Aorta (tissue), 5 donors: ENCODE measurements around the gene DAPK1. TPM values are rescaled to one million over a fixed set of nuclear protein-coding genes. Genes with fewer than 3 reads are reported as not detected.

ENCODE experiments used
- ATAC-seq: fragments of 200-7000 bp; cut with Tn5 transposase; one replicate; pipeline ENCODE4 v1.9.1; 2022; ENCODE audit warnings: moderate library complexity; ENCODE audit not compliant: low FRiP score
- DNase-seq, 2 donors: peaks; one replicate each; pipeline ENCODE4 v3.0.0-alpha.2; 2020
- H3K27ac ChIP-seq, 2 donors: one replicate each; pipeline ENCODE4 v1.5.1; 2013; ENCODE audit warnings: low read length in 2 of 2, mild to moderate bottlenecking in 2 of 2, moderate library complexity in 2 of 2, control low read depth in 1 of 2, inconsistent platforms in 1 of 2, low read depth in 1 of 2
- H3K27me3 ChIP-seq, 2 donors: one replicate each; pipeline ENCODE4 v1.6.1; 2013; ENCODE audit warnings: control low read depth in 1 of 2, low read length in 1 of 2, mild to moderate bottlenecking in 1 of 2, moderate library complexity in 1 of 2; ENCODE audit not compliant: insufficient read depth in 2 of 2, control insufficient read depth in 1 of 2
- H3K36me3 ChIP-seq, 2 donors: one replicate each; pipeline ENCODE4 v1.6.1; 2013; ENCODE audit warnings: control low read depth in 1 of 2, low read length in 1 of 2, mild to moderate bottlenecking in 1 of 2; ENCODE audit not compliant: insufficient read depth in 2 of 2, control insufficient read depth in 1 of 2
- H3K4me1 ChIP-seq, 2 donors: one replicate each; pipeline ENCODE4 v1.6.1; 2013; ENCODE audit warnings: low read length in 2 of 2, control low read depth in 1 of 2, mild to moderate bottlenecking in 1 of 2, moderate library complexity in 1 of 2; ENCODE audit not compliant: insufficient read depth in 2 of 2, control insufficient read depth in 1 of 2
- H3K4me3 ChIP-seq, 2 donors: one replicate each; pipeline ENCODE4 v1.5.1; 2013; ENCODE audit warnings: low read length in 2 of 2, control low read depth in 1 of 2, mild to moderate bottlenecking in 1 of 2
- H3K9me3 ChIP-seq: one replicate; pipeline ENCODE4 v1.6.1; 2013; ENCODE audit warnings: mild to moderate bottlenecking, low read length; ENCODE audit not compliant: control insufficient read depth
- WGBS, 2 donors: extraction: QIAGEN DNeasy Blood & Tissue Kit; methylation state at CpG; one replicate each; pipeline ENCODE4 v1.1.7; 2013; 5-methylcytosine and 5-hydroxymethylcytosine counted together
- intact Hi-C, 2 donors: fragments of 100-400 bp; cut with DNase I; formaldehyde crosslinking; loops; one replicate each; pipeline versions ENCODE4 v1.14.2 to v1.15.0; 2022
- polyA plus RNA-seq, 2 donors: library from polyadenylated mRNA; stranded (reverse); fragments of 200-250 nt; gene quantifications; one replicate each; pipeline ENCODE4 v1.2.3, GENCODE V29; 2013
- total RNA-seq, 2 donors: library from RNA; stranded (reverse); fragmentation: NEBNext Ultra II Directional; extraction: Animal tissue kit (Norgen Biotek cat#: 25700); gene quantifications; one replicate each; pipeline ENCODE4 v1.2.1, GENCODE V29; 2021
- donor health status: healthy with polysubstance abuse.
- donor health status: Bipolar disorder and iron deficiency.
- donor health status: DM: no; HTN: no; CAD: no.
- donor health status: DM: no; HTN: no; CAD: no.
- donor health status: DM: yes; HTN: yes; CAD: no.

Gene DAPK1
- total and polyA plus RNA-seq, 4 donors: 6.5 to 41.7 (median 21.7) TPM

GRCh38 chr9:87512311-87512710 is 14.6 kb downstream of the DAPK1 start:
- Histone ChIP-seq H3K27ac (no peak overlapping the region), H3K4me1 (no peaks in the 10 kb centered on the region), H3K27me3 (no peaks in the 10 kb centered on the region), H3K36me3 (no peaks in the 10 kb centered on the region), H3K9me3 (no peaks in the 10 kb centered on the region), H3K4me3 (no peak overlapping the region)
- DNase-seq: no peak
- intact Hi-C loops: no loop called here
- WGBS, 2 donors: 85 to 86% methylated on average over 4 of the region's 4 CpGs
- no peak for ATAC-seq

- Histone ChIP-seq H3K9me3 (no peaks in the 10 kb centered on the region), H3K27ac (no peak overlapping the region), H3K27me3 (no peaks in the 10 kb centered on the region), H3K4me3 (no peak overlapping the region), H3K4me1 (no peaks in the 10 kb centered on the region), H3K36me3 (no peaks in the 10 kb centered on the region)
- ATAC-seq (no peak), DNase-seq (no peak)
- intact Hi-C loops: no loop called here
- 46 to 55% methylated on average over 4 of the region's 4 CpGs for WGBS, 2 donors
Measured at GRCh38 chr9:87513161-87513560, 15.5 kb downstream of the DAPK1 start.

GRCh38 chr9:87513880-87514535 is 16.3 kb downstream of the DAPK1 start:
- Histone ChIP-seq H3K4me1 (no peaks in the 10 kb centered on the region), H3K9me3 (no peaks in the 10 kb centered on the region), H3K4me3 (no peak overlapping the region), H3K27me3 (no peaks in the 10 kb centered on the region), H3K27ac (no peak overlapping the region), H3K36me3 (no peaks in the 10 kb centered on the region)
- ATAC-seq (no peak), DNase-seq (no peak)
- intact Hi-C loops: no loop called here
- 93 to 97% methylated on average over 3 of the region's 3 CpGs for WGBS, 2 donors

- Histone ChIP-seq H3K4me3 (no peak overlapping the region), H3K27me3 (no peaks in the 10 kb centered on the region), H3K9me3 (no peaks in the 10 kb centered on the region), H3K4me1 (no peaks in the 10 kb centered on the region), H3K27ac (no peak overlapping the region), H3K36me3 (no peaks in the 10 kb centered on the region)
- intact Hi-C loops: no loop called here
- no peak for ATAC-seq
- no peak for DNase-seq
- 82 to 83% methylated on average over 2 of the region's 2 CpGs for WGBS, 2 donors
Measured at GRCh38 chr9:87515006-87515405, 17.3 kb downstream of the DAPK1 start.

- Histone ChIP-seq H3K9me3 (no peaks in the 10 kb centered on the region), H3K36me3 (no peaks in the 10 kb centered on the region), H3K4me3 (no peak overlapping the region), H3K27me3 (no peaks in the 10 kb centered on the region), H3K27ac (no peak overlapping the region), H3K4me1 (no peaks in the 10 kb centered on the region)
- DNase-seq: no peak
- ATAC-seq: no peak
- intact Hi-C loops: no loop called here
- WGBS, 2 donors: 88 to 90% methylated on average over 9 of the region's 9 CpGs
Measured at GRCh38 chr9:87515588-87516221, 18.0 kb downstream of the DAPK1 start.

GRCh38 chr9:87516222-87516925 is 18.7 kb downstream of the DAPK1 start:
- DNase-seq (peak; percentile 82 to 88), ATAC-seq (peak; percentile 66)
- no peaks in the 10 kb centered on the region for H3K36me3 ChIP-seq
- no peaks in the 10 kb centered on the region for H3K9me3 ChIP-seq
- H3K27me3 ChIP-seq: no peaks in the 10 kb centered on the region
- WGBS, 2 donors: 86 to 87% methylated on average over 12 of the region's 12 CpGs
- no peaks in the 10 kb centered on the region for H3K4me1 ChIP-seq
- no peak overlapping the region for H3K4me3 ChIP-seq
- no peak overlapping the region for H3K27ac ChIP-seq
- intact Hi-C loops: no loop called here

- intact Hi-C loops: no loop called here
Measured at GRCh38 chr9:87516926-87517290, 19.2 kb downstream of the DAPK1 start.

GRCh38 chr9:87517732-87518131 is 20.1 kb downstream of the DAPK1 start:
- Histone ChIP-seq H3K4me3 (no peak overlapping the region), H3K36me3 (no peaks in the 10 kb centered on the region), H3K27me3 (no peaks in the 10 kb centered on the region), H3K4me1 (no peaks in the 10 kb centered on the region), H3K27ac (no peak overlapping the region), H3K9me3 (no peaks in the 10 kb centered on the region)
- WGBS, 2 donors: 81 to 84% methylated on average over 6 of the region's 6 CpGs
- intact Hi-C loops: no loop called here
- ATAC-seq (no peak), DNase-seq (no peak)

More at GRCh38 chr9:87516926-87517290, 19.2 kb downstream of the DAPK1 start:
- WGBS, 2 donors: 89 to 90% methylated on average over 3 of the region's 3 CpGs
- H3K4me1 ChIP-seq: no peaks in the 10 kb centered on the region
- DNase-seq (no peak), ATAC-seq (no peak)
- H3K27ac ChIP-seq: no peak overlapping the region
- H3K36me3 ChIP-seq: no peaks in the 10 kb centered on the region
- H3K27me3 ChIP-seq: no peaks in the 10 kb centered on the region
- H3K9me3 ChIP-seq: no peaks in the 10 kb centered on the region
- H3K4me3 ChIP-seq: no peak overlapping the region
